Transverse colon (tissue), 4 donors: Measurements from ENCODE around the gene PIK3C2G. TPM values are rescaled to one million over a fixed set of nuclear protein-coding genes. Genes with fewer than 3 reads are reported as not detected.
A peak's percentile ranks its signal among the peaks of the same experiment; 100 is the strongest.
"Not testable (repeated sequence)": the region's sequence is repeated elsewhere in the genome, so short reads cannot be mapped to it uniquely, and the experiment has no call there.

Source experiments
- DNase-seq: peaks from one replicate; pipeline ENCODE4 v3.0.0-alpha.2; 2019
- H3K27ac ChIP-seq, 4 donors: fragments of 200-600 bp; sonication (generic); 2 replicates each; pipeline ENCODE4 v1.5.1; 2016 to 2018; ENCODE audit warnings: inconsistent platforms in 4 of 4
- H3K27me3 ChIP-seq: fragments of 200-600 bp; sonication (generic); 2 replicates; pipeline ENCODE4 v1.5.1; 2017; ENCODE audit warnings: inconsistent platforms
- H3K36me3 ChIP-seq, 4 donors: fragments of 200-600 bp; sonication (generic); 2 replicates each; pipeline ENCODE4 v1.5.1; 2017 to 2019; ENCODE audit warnings: inconsistent platforms in 4 of 4
- H3K4me1 ChIP-seq, 4 donors: fragments of 200-600 bp; sonication (generic); 2 replicates each; pipeline ENCODE4 v1.5.1; 2017 to 2020; ENCODE audit warnings: inconsistent platforms in 4 of 4
- H3K4me3 ChIP-seq, 4 donors: fragments of 200-600 bp; sonication (generic); 1 replicate in 1 of 4; 2 replicates in 3 of 4; pipeline versions ENCODE4 v1.5.1 to v1.6.1; 2017 to 2019; ENCODE audit warnings: inconsistent platforms in 4 of 4
- H3K9me3 ChIP-seq, 2 donors: fragments of 200-600 bp; sonication (generic); 2 replicates each; pipeline ENCODE4 v1.5.1; 2017 to 2019; ENCODE audit warnings: inconsistent platforms in 2 of 2
- CTCF ChIP-seq, 5 experiments: fragments of 200-600 bp in 3 of 5; fragments of 450-650 bp in 2 of 5; sonication (generic) in 3 of 5; IDR thresholded peaks; 1 replicate in 2 of 5; 2 replicates in 3 of 5; pipeline ENCODE4 v1.5.1; 2016 to 2017; ENCODE audit warnings: antibody characterized with exemption in 5 of 5, inconsistent platforms in 3 of 5, mild to moderate bottlenecking in 2 of 5, moderate library complexity in 1 of 5
- EP300 ChIP-seq: sonication (generic); formaldehyde crosslinking; IDR thresholded peaks from one replicate; pipeline ENCODE4 v1.6.1; 2017; ENCODE audit warnings: antibody characterized with exemption, low read depth
- POLR2A ChIP-seq: fragments of 450-650 bp; IDR thresholded peaks from one replicate; pipeline ENCODE4 v1.6.1; 2016; ENCODE audit warnings: antibody characterized with exemption, mild to moderate bottlenecking, moderate library complexity
- POLR2AphosphoS5 ChIP-seq, 3 donors: sonication (generic); formaldehyde crosslinking; IDR thresholded peaks; one replicate each; pipeline ENCODE4 v1.6.1; 2016; ENCODE audit warnings: antibody characterized with exemption in 3 of 3
- WGBS, 2 donors: methylation state at CpG; one replicate each; pipeline ENCODE4 v1.1.5; 2018; ENCODE audit warnings: low coverage in 1 of 2; 5-methylcytosine and 5-hydroxymethylcytosine counted together
- in situ Hi-C, 4 donors: fragments of 200-750 bp; cut with MboI; loops; one replicate each; pipeline versions ENCODE4 v1.15.0 to v1.15.1; 2017; ENCODE audit warnings: low sequenced_read_pairs in 3 of 4, low pct_ligation_motif_present in 1 of 4, low pct_unique_long_range_greater_than_20kb in 1 of 4
- intact Hi-C: fragments of 100-400 bp; cut with DNase I; formaldehyde crosslinking; loops from one replicate; pipeline ENCODE4 v1.15.1; 2023; ENCODE audit warnings: low total_unique reads
- total RNA-seq, 4 donors: library from RNA; depleted of rRNA; stranded (reverse); fragments of >200 nt; gene quantifications; one replicate each; pipeline ENCODE4 v1.1.0, GENCODE V29; 2016

PIK3C2G gene
- total RNA-seq, 4 donors from 2014 or later, result 0.32 to 2.7 (median 1.1) TPM

GRCh38 chr12:18502422-18502968, 241.2 kb downstream of the PIK3C2G start:
- Histone ChIP-seq H3K27ac (no peak overlapping the region), H3K27me3 (no peaks in the 10 kb centered on the region), H3K4me1 (peaks cover 0 to 12% (median 3%) of the 10 kb centered on the region in 4 donors), H3K36me3 (no peaks in the 10 kb centered on the region), H3K4me3 (no peak overlapping the region), H3K9me3 (no peaks in the 10 kb centered on the region)
- TF ChIP-seq CTCF (IDR thresholded peaks at IDR 0.05), result no peak
- intact Hi-C loops (no loop called here), in situ Hi-C loops (no loop called here)
- no peak for DNase-seq
- 39 to 45% methylated on average over 7 of the region's 7 CpGs for WGBS, 2 donors

- in situ Hi-C loops, result no loop called here
- Histone ChIP-seq H3K27ac (no peak overlapping the region), H3K4me3 (no peak overlapping the region), H3K9me3 (no peaks in the 10 kb centered on the region), H3K4me1 (no peaks in the 10 kb centered on the region), H3K36me3 (no peaks in the 10 kb centered on the region), H3K27me3 (no peaks in the 10 kb centered on the region)
- intact Hi-C loops, result no loop called here
- WGBS, 2 donors, result 98% methylated on average over 6 of the region's 6 CpGs; no CpG with 5 or more reads in 1 of the 2 donors
- no peak for DNase-seq
- TF ChIP-seq CTCF (IDR thresholded peaks at IDR 0.05) (no peak), EP300 (no peak), POLR2A (no peak), POLR2AphosphoS5 (IDR thresholded peaks at IDR 0.05) (no peak)
Measured at GRCh38 chr12:18521461-18521860, 260.1 kb downstream of the PIK3C2G start.

DNA sequence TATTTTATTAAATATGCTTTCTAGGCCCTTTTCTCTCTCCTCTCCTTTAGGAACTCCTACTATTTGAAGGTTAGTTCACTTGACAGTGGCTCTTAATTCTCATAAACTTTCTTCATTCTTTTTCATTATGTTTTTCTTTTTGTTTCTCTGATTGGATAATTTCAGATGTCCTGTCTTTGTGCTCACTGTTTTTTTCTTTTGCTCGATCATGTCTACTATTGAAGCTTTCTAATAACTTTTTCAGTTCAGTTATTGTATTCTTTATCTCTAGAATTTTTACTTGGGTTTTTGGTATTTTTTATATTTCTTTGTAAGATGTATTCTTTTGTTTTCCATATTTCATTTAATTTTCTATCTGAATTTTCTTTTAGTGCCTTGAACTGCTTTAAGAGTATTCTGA, 261.5 kb downstream of the PIK3C2G start:
- H3K4me3 ChIP-seq, result no peak overlapping the region
- H3K9me3 ChIP-seq, result no peaks in the 10 kb centered on the region
- in situ Hi-C loops, result no loop called here
- WGBS, 2 donors, result 80 to 81% methylated on average over 1 of the region's 1 CpG
- H3K36me3 ChIP-seq, result no peaks in the 10 kb centered on the region
- TF ChIP-seq EP300 (no peak), POLR2AphosphoS5 (IDR thresholded peaks at IDR 0.05) (no peak), CTCF (IDR thresholded peaks at IDR 0.05) (no peak), POLR2A (no peak)
- H3K27me3 ChIP-seq, result no peaks in the 10 kb centered on the region
- no peak for DNase-seq
- intact Hi-C loops, result no loop called here
- H3K27ac ChIP-seq, result no peak overlapping the region
- no peaks in the 10 kb centered on the region for H3K4me1 ChIP-seq

GRCh38 chr12:18542497-18542896, 281.2 kb downstream of the PIK3C2G start:
- H3K27me3 ChIP-seq, DNase-seq, intact Hi-C loops, H3K4me3 ChIP-seq, H3K9me3 ChIP-seq, H3K36me3 ChIP-seq, H3K4me1 ChIP-seq, H3K27ac ChIP-seq, in situ Hi-C loops: not testable (repeated sequence)
- WGBS, 2 donors, result 89 to 92% methylated on average over 2 to 3 of the region's 3 CpGs

- H3K27me3 ChIP-seq, result no peaks in the 10 kb centered on the region
- in situ Hi-C loops, result no loop called here
Measured at GRCh38 chr12:18546399-18546798, 285.1 kb downstream of the PIK3C2G start.

More at GRCh38 chr12:18546399-18546798, 285.1 kb downstream of the PIK3C2G start:
- no peak overlapping the region for H3K27ac ChIP-seq
- WGBS, 2 donors, result 93% methylated on average over 1 of the region's 1 CpG; no CpG with 5 or more reads in 1 of the 2 donors
- no peaks in the 10 kb centered on the region for H3K9me3 ChIP-seq
- TF ChIP-seq EP300, result no peak
- TF ChIP-seq POLR2AphosphoS5 (IDR thresholded peaks at IDR 0.05), result peak in 1 of 3 donors; percentile 35
- no peak for TF ChIP-seq POLR2A
- no peak for TF ChIP-seq CTCF (IDR thresholded peaks at IDR 0.05)
- no peak for DNase-seq
- H3K4me3 ChIP-seq, result no peak overlapping the region
- H3K36me3 ChIP-seq, result no peaks in the 10 kb centered on the region
- no peaks in the 10 kb centered on the region for H3K4me1 ChIP-seq
- intact Hi-C loops, result no loop called here
